Activated CD4-positive, CD25-positive, alpha-beta regulatory T cell treated with anti-CD3 and anti-CD28 coated beads, Interleukin-2, amount 50 U/mL, for 16 hours (primary cell): ENCODE results near the gene JAKMIP3.

Source experiments
- DNase-seq: peaks from one replicate; pipeline ENCODE4 v3.0.0-alpha.2; 2020; ENCODE audit warnings: low read depth, low spot score

The JAKMIP3 gene

DNA sequence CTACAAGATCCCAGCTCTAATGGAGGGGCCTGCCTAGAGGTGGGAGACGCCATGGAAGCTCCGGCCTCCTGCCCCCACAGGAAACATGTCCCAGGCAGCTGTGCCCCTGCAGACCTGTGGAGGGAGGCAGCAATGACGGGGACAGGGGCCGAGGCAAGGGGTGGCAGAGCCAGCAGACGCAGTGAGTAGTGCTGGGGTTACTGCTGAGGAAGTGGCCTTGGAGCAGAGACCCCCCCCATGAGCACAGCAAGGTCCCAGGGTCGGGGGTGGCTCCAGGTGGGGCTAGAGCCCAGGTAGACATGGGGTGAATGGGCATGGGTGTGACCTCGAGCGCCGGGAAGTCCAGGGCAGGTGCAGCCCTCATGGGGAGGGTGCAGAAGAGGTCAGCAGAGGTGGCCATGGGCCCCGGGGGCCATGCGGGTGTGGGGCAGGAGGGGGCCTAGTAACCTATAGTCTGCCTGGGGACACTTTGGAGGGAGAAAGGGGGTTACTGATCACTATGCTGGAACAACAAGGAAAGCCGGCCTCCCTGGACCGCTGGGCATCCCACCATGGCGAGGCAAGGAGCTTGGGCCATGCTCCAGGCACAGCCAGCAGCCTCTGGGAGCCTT is 45.5 kb downstream of the JAKMIP3 start:
- DNase-seq = no peak

DNA sequence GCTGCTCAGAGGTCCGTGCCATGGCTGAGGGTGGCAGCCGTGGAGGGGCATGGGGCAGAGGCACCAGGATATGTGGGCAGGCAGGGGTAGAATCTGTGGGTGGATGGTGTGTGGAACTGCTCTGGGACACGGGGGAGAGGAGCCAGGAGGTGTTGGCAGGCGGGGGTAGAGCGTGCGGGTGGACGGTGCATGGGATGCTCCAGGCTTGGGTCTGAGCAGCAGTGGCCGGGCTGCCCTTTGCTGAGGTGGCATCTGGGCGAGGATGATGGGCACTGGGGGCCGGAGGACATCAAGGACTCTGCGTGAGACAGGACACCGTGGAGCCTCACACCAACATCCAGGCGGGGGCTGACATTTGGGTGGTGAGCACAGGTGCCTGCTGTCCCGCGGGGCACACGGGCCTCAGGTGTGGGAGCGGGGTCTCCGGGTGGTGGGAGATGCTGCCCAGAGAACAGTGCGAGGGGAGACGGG is 46.2 kb downstream of the JAKMIP3 start:
- DNase-seq = no peak

DNA sequence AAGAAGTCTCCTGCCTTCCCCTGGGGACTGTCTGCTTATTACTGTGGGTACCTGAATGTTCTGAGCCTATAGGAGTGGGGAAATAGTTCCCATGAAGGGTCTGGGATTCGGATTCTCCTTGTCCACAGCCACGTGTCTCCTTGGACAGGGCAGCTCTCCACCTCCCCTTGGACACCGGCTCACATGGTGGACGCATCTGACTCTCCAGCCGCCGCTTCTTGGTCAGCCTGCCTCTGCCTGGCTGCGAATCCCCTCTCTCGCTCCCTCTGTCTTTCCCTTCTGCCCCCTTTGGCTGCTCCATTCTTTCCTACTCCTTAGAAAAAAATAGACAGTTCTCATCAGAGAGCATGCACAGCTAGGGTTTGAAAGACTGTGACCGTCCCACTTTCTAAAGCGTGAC is 46.9 kb downstream of the JAKMIP3 start:
- no peak for DNase-seq

DNA sequence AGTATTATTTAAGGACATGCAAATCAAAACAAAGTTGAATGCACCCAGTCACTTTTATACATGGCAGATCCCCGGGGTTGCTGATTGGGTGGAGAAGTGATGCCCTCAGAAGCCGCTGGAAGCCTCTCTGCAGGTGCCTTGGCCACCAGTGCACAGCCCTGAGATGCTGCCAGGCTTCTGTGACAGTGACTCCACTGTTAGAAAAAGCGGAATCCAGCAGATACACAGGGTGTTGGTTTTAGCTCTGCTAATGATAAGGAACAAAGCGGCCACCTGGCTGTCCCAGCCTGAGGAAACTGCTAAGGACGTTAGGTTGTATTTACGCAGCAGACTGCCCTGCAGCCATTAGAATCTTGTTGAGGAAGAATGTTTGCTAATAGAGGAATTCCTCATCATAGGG is 47.5 kb downstream of the JAKMIP3 start:
- no peak for DNase-seq

DNA sequence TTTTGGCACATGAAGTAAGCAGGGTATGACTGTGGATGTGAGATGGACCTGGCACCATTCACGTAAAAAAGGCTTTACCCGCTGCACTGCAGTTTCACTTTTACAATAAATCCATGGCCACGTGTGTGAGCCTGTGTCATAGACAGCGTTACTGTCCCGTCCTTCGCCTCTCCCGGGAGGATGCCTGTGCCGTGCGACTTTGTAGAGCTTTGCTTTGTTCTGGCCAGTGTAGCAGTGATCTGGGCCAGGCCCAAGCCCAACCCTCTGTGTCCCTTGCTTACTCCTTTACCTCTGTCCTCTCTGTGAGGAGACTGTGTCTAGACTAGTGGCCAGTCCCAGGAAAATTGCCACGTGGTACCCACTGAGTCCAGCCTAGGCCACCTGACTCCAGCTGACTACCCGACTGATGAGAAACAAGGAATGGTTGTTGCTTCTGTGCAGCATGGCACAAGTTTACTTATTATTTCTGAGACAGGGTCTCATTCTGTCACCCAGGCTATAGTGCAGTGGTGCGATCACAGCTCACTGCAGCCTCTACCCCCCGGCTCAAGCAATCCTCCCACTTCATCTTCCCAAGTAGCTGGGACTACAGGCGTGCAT is 48.1 kb downstream of the JAKMIP3 start:
- no peak for DNase-seq

DNA sequence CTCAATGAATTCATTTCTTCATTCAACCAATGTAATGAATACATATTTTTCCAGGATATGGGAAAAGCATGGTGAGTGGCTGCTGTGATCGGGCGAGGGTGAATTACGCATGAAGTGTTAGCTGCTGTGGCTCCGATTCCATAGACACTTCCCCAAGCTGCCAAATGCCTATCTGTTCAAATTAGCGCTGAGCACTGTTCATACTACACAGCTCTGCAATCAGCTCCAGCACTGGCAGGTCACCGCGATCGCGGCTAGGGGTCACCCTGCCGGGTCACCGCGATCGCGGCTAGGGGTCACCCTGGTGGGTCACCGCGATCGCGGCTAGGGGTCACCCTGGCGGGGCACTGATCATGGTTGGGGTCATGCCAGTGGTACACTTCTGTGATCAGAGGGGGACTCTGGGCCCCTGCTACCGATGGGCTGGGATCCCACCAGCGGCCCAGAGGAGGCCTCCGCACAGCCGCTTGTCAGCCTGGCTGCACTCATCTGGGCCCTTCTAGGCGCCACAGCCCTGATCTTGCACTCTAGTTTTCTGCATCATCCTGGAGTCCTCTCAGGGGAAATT is 49.3 kb downstream of the JAKMIP3 start:
- no peak for DNase-seq
